HG03457 (cell line): ENCODE data around the gene ADARB2.
"Not testable (repeated sequence)": the region's sequence is repeated elsewhere in the genome, so short reads cannot be mapped to it uniquely, and the experiment has no call there.

ENCODE experiments used
- ATAC-seq: cut with Tn5 transposase; IDR thresholded peaks from one replicate; pipeline ENCODE4 v1.9.1; 2021; ENCODE audit warnings: moderate number of reproducible peaks; ENCODE audit not compliant: unreplicated experiment

The ADARB2 gene

DNA sequence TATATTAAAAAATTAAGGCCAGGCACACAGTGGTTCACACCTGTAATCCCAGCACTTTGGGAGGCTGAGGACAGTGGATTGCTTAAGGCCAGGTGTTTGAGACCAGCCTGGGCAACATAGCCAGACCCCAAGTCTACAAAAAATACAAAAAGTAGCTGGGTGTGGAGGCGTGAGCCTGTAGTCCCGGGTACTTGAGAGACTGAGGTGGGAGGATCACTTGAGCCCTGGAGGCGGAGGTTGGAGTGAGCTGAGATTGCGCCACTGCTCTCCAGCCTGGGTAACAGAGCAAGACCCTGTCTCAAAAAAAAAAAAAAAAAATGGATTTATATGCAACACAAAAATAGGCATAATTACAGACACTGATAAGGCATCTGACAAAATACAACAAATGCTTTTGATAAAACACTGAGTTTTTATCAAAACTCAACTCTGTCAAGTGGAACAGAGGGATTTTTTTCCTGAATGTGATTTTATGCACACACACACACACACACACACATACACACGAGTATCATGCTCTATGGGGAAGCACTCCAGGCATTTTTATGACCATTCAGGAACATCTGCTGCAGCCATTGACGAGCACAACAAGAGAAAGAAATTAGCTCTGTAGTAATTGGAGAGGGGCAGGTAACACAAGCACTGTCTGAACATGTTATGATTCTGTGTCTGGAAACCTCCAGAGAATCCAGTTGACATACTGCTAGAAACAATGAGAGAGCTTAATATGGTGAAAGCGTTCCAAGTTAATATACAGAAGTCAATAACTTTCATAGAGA lies 488.0 kb downstream of the ADARB2 start:
- no peak for ATAC-seq

DNA sequence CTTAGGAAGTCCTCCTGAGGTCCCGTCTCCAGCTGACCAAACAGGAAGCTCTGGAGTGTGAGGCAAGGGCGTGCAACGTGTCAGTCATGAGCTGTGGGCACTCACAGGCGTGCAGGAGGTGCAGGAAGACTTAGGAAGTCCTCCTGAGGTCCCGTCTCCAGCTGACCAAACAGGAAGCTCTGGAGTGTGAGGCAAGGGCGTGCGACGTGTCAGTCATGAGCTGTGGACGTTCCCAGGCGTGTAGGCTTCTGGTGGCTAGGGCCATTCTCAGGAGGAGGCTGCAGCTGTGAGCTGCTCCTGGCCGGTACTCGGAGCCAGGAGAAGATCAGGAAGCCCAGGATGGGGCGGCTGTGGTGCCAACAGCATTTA lies 489.1 kb downstream of the ADARB2 start:
- ATAC-seq, result not testable (repeated sequence)

DNA sequence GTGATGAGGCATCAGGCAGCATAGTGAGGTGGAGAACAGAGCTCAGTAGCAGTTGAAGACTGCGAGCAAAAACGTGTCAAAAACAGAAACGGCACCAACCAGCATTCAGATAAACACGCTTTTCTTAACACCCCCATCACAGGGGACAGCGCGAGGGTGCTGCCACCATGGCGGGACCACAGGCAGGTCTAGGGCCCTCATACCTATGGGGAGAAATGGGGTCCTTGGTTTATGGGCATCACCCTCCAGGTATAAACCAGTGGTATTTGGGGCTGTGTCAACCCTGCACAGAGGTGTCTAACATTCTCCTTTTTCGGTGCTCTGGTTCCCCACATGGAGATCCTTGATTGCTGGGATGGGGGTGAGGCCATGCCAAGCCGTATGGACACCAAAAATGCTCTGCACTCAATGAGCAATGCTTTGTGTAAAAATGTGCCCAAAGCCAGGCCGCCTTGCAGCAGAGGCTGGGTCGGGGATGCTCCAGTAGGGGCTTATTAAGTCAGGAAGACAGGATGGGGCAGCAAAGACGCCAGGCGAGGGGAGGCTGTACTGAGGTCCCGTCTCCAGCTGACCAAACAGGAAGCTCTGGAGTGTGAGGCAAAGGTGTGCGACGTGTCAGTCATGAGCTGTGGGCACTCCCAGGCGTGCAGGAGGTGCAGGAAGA lies 489.6 kb downstream of the ADARB2 start:
- ATAC-seq, result no peak

DNA sequence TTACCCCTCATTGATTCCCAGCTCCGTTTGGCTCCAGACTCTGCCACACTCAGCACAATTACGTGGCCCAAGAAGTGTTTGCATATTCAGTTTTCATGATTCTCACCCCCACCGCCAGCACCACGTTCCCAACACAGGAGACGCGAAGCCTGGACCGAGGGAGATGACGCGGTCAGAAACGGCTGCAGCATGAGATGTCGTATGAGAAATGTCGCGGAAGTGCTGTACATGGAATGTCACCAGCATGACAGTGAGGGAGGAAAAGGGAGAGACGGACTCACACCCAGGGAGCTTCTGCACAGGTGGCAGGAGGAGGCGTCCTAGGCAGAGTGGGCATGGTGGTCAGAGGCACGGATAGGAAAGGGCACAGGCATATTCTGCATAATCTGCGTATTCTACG lies 492.8 kb downstream of the ADARB2 start:
- no peak for ATAC-seq

DNA sequence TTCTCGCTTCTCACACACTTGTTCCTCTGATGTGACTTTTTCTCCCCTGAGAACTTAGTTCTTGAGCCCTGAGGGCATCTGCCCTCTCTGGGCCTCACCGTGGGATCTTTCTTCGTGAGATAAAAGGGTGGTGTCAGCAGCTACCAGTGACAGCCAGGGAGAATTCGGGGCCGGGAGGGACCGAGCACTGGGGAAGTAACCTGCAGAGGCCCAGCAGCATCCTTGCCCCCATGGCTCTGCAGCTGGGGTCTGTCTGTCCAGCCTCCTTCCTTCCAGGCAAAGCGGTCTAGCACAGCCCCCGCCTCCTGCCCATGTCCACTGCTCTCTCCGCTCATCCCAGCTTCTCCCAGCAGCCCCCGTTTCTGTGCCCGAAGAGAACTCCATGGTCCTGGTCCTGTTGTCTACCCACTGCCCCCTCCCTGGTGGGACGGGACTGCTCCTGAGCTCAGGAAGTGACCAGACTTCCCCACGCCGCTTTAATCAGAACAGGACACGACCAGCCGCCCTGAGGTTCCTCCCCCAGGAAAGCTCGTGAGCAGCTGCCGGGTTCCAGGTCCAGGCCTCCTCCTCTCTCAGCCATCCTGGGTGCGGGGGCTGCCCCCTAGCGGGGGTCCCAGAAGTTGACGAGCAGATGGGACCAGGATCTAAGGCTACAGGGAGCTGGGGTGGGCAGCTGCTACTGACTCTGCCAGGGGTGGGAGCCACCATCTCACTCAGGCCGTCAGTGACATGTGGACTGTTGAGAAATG lies 493.7 kb downstream of the ADARB2 start:
- ATAC-seq, result no peak

DNA sequence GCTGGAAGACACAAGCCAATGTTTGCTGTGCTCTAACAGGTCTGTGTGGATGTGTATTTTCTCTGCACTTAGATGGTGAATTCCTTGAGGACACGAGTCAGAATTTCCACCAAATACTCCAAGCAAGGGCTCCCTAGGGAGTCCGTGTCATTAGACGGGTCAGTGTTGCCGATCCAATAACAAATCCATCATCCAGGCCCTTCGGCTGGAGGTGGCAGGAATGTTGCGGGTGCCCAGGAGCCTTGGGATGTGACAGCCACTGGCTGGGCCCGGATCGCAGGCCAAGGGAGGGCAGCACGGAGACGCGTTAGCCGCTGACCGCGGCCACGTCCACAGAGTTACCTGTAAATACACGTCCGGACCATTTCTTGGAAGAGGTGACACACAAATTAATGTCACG lies 494.4 kb downstream of the ADARB2 start:
- no peak for ATAC-seq

DNA sequence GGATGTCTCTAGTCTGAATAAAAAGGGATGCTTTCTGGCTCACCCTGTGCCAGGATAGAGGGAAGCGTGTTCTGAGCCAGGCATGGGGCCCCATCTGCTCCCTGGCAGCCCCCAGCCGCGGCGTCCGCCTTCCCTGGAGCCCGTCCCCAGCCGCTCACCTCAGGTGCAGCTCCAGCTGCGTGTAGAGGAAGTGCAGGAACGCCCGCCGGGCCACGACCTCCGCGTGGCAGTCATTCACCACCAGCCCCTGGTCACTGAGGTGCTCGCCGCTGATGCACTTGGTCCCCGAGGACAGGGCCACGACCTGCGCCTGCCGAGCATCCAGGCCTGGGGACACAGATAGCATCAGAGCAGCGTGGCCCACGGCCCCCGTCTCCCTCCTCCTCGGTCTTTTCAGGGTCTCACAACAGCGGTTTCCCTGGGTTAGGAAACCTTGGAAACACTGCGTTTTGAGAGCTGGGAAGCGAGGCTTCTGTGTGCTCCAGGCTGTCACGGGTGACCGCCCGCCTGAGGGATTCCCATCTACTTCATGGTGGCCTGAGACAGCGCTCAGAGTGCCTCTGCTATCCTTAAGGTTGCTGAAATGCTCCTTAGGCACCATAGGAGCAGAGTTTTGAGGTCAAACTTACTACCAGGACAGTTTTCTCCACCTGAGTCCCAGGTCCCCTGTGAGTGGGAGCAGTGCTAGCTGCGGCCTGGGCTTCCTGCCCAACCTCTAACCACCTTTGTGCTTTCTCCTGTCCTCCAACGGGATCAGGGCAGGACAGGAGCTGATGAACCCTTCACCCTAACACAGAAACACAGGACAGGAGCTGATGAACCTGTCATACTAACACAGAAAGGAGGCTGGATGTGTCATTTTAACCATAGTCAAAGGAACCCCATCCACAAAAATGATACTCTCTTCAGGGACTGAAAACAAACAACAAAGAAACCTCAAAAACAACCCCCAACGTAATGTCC lies 495.1 kb downstream of the ADARB2 start:
- no peak for ATAC-seq

DNA sequence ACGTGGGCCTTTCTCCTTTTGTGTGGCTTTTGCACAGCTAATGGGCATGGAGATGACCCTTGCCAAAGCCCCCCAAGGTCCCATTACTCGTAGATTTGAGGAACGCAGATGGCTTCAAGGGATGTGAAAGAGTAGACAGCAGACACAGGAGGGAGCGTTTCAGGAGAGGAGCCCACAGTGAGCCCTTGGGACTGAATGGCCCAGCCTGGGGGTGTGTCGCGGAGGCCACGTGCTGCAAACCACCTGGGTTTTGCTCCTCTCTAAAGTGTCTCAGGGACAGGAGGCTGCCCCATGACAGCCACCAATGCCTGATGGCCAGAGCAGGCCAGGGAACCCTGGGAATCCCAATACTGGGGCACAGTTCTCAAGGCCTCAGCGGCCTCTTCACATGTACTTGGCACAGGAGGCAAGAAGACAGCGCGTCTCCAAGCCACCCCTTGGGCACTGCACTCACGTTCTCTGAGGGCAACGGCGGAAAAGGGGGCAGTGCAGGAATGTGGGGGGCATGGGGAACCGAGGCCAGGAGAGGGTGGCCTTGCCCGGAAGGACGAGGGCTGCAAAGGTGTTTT lies 495.9 kb downstream of the ADARB2 start:
- ATAC-seq, result no peak

DNA sequence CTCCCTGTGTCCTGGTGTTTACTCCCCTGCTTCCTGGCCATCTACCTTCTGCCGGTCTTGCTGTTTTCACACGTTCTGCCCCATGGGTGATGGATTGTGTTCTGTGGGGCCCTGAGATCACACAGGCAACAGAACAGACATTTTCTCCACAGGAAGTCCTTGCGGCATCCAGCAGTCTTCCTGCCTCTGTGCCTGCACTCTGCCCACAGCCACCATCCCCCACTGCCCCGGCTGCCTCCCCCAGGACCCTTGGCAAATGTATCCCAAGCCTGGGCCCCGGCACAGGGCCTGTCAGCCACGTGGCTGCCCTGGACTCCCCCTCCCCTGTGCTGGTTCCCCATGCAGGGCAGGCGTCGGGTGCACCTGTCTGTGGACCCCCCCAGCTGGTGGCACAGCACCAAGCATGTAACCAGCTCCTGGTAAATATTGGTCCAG lies 497.0 kb downstream of the ADARB2 start:
- ATAC-seq, result no peak

DNA sequence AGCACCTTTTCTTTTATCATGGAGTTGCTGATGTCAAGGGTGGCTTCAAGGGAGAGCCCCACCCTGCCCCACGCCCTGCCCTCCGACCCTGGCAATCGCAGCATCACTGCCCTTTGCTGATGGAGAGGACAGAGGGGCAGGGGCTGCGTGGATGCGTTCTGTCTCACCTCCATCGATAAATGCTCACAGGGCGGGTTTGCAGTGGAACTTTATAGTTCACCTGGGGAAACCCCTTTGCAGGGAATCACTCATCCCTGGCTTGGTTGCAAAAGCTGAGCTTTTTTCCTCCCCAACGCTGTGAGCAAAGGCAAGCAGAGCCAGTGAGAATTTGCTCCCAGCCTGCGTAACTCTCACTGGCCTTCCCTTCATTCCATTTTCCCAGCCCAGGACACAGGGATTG lies 504.3 kb downstream of the ADARB2 start:
- ATAC-seq, result no peak

DNA sequence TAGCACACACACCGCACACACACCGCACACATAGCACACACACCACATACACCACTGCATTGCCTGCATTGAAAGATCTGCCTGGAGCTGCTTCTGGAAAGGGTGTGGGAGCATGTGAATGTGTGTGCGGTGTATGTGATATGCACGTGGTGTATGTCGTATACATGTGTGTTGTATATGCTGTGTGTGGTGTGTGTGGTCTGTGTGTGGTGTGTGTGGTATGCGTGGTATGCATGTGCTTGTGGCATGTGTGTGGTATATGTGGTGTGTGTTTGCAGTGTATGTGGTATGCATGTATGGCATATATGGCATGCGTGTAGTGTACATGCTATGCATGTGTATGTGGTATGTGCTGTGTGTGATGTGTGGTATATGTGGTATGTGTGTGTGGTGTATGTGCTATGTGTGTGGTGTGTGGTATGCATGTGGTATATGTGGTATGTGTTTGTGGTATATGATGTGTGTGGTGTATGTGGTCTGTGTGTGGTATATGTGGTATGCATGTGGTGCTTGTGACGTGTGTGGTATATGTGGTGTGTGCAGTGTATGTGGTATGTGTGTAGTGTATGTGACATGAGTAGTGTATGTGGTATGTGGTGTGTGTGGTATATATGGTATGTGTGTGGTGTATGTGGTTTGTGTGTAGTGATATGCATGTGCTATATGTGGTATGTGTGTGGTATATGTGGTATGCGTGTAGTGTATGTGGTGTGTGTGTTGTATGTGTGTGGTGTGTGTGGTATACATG lies 505.0 kb downstream of the ADARB2 start:
- no peak for ATAC-seq

DNA sequence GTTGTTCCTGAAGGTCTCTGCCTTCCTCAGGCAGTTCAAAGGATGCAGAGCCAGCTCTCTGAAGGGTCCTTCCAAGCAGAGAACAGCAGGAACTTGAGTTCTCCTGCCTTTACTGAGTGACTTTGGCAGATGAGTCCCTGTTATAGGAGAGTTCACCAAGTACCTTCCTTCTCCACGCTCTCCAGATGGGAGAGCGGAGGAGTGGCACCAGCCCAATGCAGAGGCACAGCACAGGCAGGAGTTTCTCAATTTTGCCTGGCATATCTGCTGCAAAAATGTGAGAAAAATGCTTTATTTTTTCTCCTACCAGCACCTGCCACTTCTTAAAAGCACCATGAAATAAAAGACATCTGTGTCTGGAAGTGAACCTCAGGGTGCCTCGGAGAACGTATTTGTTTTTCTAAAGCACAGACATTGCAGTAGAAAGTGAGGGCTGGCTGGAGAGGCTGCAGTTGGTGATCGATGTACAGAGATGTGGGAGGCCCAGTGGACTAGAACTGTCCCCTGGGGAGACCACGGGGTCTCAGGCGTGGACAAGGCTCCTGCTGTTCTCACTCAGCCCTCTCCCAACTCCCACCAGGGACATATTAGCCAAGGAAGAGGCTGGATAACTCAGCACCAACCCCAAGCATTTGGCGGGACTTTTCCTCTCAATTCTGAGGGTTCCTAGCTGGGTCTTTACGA lies 506.6 kb downstream of the ADARB2 start:
- no peak for ATAC-seq

DNA sequence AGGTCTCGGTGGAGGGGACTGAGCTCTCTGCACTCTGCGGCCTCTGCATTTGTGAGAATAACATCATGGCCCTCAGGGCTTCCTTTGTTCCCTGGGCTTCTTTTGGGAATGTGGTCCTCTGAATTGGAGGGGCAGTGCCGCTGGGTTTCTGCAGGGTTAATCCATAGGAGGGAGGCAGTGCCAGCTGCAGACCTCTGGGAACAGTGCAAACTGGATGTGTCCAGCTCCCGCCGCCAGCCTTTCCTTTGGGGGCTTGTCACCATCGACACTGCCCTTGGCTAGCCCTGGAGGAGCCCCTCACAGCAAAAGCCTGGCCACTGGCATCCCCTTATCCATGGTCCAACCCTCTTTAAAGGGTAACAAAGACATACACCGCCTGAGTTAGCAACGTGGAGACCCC lies 507.2 kb downstream of the ADARB2 start:
- no peak for ATAC-seq

DNA sequence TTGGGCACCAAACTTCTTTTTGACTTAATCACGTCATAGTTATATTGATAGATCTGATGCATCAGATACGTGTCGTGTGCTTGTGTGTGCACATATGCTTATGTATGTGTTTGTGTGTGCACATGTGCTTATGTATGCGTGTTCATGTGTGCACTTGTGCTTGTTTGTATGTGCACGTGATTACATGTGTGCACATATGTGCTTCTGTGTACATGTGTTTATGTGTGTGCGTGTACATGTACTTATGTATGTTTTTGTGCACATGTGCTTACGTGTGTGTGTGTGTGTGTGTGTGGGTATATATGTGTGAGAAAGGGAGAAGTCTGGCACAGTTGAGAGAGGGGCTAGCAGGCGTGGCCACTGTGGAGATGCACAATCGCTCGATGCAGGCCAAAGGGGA lies 507.8 kb downstream of the ADARB2 start:
- ATAC-seq, result no peak

DNA sequence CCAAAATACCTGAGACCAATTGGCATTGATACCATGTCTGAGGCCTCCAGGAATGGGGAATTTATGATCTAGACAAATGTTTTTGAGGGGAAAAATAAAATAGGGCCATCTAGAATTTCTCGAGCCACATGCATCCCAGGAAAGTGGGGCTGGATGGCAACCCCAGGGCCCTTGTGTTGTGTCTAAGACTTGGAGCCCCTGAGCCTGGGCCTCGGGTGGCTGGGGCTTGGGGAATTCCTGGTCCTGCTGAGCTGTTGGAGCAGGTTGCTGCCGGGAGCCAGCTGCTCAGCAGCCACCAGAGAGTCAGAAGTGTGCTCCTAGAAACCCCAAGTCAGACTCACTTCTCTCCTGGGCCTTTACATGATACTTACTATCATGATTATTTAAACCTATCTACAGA lies 508.2 kb downstream of the ADARB2 start:
- ATAC-seq, result no peak

DNA sequence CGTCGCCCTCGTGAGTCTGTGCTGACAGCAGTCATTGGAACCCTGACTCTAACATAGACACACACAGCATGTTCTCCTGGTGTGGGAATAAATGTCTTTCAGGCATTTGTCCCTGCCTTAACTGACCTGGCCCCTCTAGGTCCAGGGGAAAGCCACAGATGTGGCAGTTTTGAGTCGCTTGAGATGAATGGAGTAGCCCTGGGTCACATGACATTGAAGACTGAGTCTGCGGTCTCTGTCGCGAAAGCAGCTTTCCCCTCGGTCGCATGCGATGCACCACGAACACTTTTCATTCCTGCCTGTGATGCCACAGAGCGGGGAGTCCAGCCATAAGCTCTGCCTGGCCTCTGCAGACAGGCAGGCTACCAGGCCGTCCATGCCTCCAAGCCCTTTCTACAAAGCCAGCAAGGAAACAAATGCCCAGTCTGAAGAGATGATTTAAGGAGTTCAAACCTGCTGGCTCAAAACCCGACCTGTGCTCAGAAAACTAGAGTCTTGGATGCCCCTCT lies 508.8 kb downstream of the ADARB2 start:
- ATAC-seq, result no peak

DNA sequence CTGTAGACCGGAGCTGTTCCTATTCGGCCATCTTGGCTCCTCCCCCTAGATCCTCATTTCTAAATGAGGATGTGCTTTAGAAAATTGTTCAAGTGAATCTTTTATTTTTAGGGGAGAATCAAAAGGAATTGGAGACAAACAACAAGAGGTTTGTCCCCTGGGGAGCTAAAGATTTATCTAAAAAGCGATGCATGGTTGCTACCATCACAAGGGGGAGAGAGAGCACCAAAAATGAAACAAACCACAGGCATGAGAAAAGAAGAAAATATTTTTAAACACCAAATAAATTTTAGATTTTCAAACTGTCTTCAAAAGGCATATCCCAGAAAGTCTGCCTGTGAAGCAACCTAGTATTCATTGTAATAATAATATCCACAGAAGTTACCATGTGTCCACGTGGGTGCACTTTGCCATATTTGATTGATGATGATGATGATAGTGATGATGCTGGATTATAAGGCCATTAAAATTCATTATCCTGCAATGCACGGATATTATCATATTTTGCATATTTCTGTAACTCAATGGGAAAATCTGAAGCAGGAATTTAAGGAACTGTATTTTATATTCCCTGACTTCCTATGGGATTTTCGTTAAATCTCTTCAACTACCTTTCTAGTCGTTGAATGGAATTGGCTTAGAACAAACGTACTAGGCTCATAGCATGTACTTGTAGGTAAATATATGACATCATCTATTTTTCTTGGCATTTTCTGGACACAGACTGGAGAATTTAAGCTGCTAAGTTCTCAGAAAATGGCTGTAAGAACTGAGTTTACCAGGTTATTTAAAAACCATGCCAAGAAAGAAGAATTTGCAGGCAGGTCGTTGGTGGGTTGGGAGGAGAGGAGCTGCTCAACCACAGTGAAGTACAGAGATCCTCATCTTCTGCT lies 509.6 kb downstream of the ADARB2 start:
- no peak for ATAC-seq

DNA sequence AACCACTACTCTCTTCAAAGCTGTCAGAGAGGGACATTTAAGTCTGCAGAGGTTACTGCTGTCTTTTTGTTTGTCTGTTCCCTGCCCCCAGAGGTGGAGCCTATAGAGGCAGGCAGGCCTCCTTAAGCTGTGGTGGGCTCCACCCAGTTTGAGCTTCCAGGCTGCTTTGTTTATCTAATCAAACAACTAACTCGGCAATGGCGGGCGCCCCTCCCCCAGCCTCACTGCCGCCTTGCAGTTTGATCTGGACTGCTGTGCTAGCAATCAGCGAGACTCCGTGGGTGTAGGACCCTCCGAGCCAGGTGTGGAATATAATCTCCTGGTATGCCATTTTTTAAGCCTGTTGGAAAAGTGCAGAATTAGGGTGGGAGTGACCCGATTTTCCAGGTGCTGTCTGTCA lies 510.4 kb downstream of the ADARB2 start:
- not testable (repeated sequence) for ATAC-seq
